KOPT-K1 (cell line): ENCODE data around the gene MAGEA6.
"Not testable (repeated sequence)": the region's sequence is repeated elsewhere in the genome, so short reads cannot be mapped to it uniquely, and the experiment has no call there.

Experiments
- H3K27ac ChIP-seq: fragments of 200-600 bp; sonication (generic); 2 replicates; pipeline ENCODE4 v1.5.1; 2016; ENCODE audit warnings: antibody characterized with exemption, mild to moderate bottlenecking, low read depth, low read length; ENCODE audit not compliant: poor library complexity, severe bottlenecking
- H3K36me3 ChIP-seq: fragments of 200-600 bp; sonication (generic); 2 replicates; pipeline ENCODE4 v1.5.1; 2017; ENCODE audit warnings: antibody characterized with exemption, mild to moderate bottlenecking, low read length, moderate library complexity; ENCODE audit not compliant: insufficient read depth
- H3K9me3 ChIP-seq: fragments of 200-600 bp; sonication (generic); 2 replicates; pipeline ENCODE4 v1.5.1; 2017; ENCODE audit warnings: antibody characterized with exemption, low read length, mild to moderate bottlenecking; ENCODE audit not compliant: insufficient read depth, poor library complexity, severe bottlenecking

Gene MAGEA6

GRCh38 chrX:152769549-152770289, at the start of gene MAGEA6:
Gene MAGEA6 (minus strand): TSS chrX:152769689. CDS start chrX:152767650, 2,039 bp downstream.
- H3K9me3 ChIP-seq, H3K27ac ChIP-seq, H3K36me3 ChIP-seq: not testable (repeated sequence)

GRCh38 chrX:152819266-152819665, 49.8 kb upstream of the MAGEA6 start:
- H3K9me3 ChIP-seq = no peaks in the 10 kb centered on the region
- no peaks in the 10 kb centered on the region for H3K36me3 ChIP-seq
- no peak overlapping the region for H3K27ac ChIP-seq

- no peak overlapping the region for H3K27ac ChIP-seq
- H3K36me3 ChIP-seq = no peaks in the 10 kb centered on the region
- H3K9me3 ChIP-seq = no peaks in the 10 kb centered on the region
These were observed 48.9 kb upstream of the MAGEA6 start for GRCh38 chrX:152818356-152818755.

GRCh38 chrX:152817078-152817764, 47.7 kb upstream of the MAGEA6 start:
- H3K36me3 ChIP-seq = no peaks in the 10 kb centered on the region
- H3K9me3 ChIP-seq = no peaks in the 10 kb centered on the region
- H3K27ac ChIP-seq = no peak overlapping the region

- H3K27ac ChIP-seq = no peak overlapping the region
- no peaks in the 10 kb centered on the region for H3K36me3 ChIP-seq
- no peaks in the 10 kb centered on the region for H3K9me3 ChIP-seq
These were observed 44.6 kb upstream of the MAGEA6 start for GRCh38 chrX:152814048-152814447.

GRCh38 chrX:152813206-152813605, 43.7 kb upstream of the MAGEA6 start:
- no peaks in the 10 kb centered on the region for H3K9me3 ChIP-seq
- no peak overlapping the region for H3K27ac ChIP-seq
- no peaks in the 10 kb centered on the region for H3K36me3 ChIP-seq

- H3K27ac ChIP-seq = no peak overlapping the region
- no peaks in the 10 kb centered on the region for H3K36me3 ChIP-seq
- H3K9me3 ChIP-seq = no peaks in the 10 kb centered on the region
These were observed 40.9 kb upstream of the MAGEA6 start for GRCh38 chrX:152810403-152810802.

GRCh38 chrX:152806035-152806434, 36.5 kb upstream of the MAGEA6 start:
- Histone ChIP-seq H3K36me3 (no peaks in the 10 kb centered on the region), H3K9me3 (no peaks in the 10 kb centered on the region), H3K27ac (no peak overlapping the region)

- Histone ChIP-seq H3K36me3 (no peaks in the 10 kb centered on the region), H3K9me3 (no peaks in the 10 kb centered on the region), H3K27ac (no peak overlapping the region)
These were observed 29.5 kb upstream of the MAGEA6 start for GRCh38 chrX:152798945-152799344.

GRCh38 chrX:152787062-152787461, 17.6 kb upstream of the MAGEA6 start:
- H3K27ac ChIP-seq, H3K9me3 ChIP-seq, H3K36me3 ChIP-seq: not testable (repeated sequence)

- H3K36me3 ChIP-seq, H3K27ac ChIP-seq, H3K9me3 ChIP-seq: not testable (repeated sequence)
These were observed 2.9 kb downstream of the MAGEA6 start for GRCh38 chrX:152766562-152766961.

GRCh38 chrX:152761582-152761981, 7.9 kb downstream of the MAGEA6 start:
- not testable (repeated sequence) for H3K27ac ChIP-seq, H3K36me3 ChIP-seq, H3K9me3 ChIP-seq

GRCh38 chrX:152759544-152759943, 9.9 kb downstream of the MAGEA6 start:
- H3K9me3 ChIP-seq, H3K36me3 ChIP-seq, H3K27ac ChIP-seq: not testable (repeated sequence)

GRCh38 chrX:152758918-152759317, 10.6 kb downstream of the MAGEA6 start, which contains the start of gene CSAG3:
Gene CSAG3 (plus strand): TSS chrX:152759218.
- not testable (repeated sequence) for H3K27ac ChIP-seq, H3K9me3 ChIP-seq, H3K36me3 ChIP-seq

GRCh38 chrX:152754871-152755270, 14.6 kb downstream of the MAGEA6 start:
- H3K36me3 ChIP-seq, H3K27ac ChIP-seq, H3K9me3 ChIP-seq: not testable (repeated sequence)
